Measurements from ENCODE around the gene GBE1.

The GBE1 gene

DNA sequence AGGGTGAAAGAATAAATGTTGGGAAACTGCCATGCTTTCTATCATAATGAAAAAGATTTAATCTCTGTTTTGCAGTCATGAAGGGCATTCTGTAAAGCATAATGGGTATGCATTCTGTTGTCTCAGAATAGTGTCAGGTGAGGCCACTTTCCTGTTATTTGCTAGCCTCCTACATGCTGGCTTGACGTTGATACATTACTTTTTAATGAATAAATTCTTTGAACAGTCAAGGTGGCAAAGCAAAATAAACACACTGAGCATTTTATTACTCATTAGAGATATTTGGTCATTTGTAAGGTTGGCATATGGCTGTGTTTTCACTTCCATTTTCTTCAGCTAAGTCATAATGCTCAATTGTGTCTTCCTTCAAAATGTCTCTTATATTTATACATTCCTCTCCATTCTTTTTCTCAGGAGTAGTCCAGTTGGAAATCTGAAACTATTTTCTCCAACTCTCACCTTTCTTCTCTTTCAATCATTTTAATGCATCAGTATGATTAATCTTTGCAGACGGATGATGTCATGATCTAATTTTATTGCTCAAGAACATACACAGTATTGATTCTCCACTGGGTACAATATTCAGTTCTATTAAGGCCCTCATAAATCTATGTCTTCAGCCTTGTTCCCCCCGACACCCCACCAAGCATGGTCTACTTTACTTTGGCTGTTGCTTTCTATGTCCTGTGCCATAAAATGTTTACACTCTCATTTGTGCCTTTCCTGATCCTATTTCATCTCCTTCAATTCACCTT is 290.7 kb downstream of the GBE1 start:
- Histone ChIP-seq H3K4me1 (ENCODE audit: control insufficient read depth, insufficient read depth, low read length) (no peaks in the 10 kb centered on the region), H3K36me3 (ENCODE audit: control insufficient read depth, insufficient read depth, low read length) (no peaks in the 10 kb centered on the region), H3K27me3 (ENCODE audit: control insufficient read depth, insufficient read depth, low read length) (no peaks in the 10 kb centered on the region), H3K9ac (ENCODE audit: low read length) (no peak overlapping the region), H3K9me3 (ENCODE audit: control insufficient read depth, low read length) (no peaks in the 10 kb centered on the region), H3K4me3 (ENCODE audit: low read length) (no peak overlapping the region)

DNA sequence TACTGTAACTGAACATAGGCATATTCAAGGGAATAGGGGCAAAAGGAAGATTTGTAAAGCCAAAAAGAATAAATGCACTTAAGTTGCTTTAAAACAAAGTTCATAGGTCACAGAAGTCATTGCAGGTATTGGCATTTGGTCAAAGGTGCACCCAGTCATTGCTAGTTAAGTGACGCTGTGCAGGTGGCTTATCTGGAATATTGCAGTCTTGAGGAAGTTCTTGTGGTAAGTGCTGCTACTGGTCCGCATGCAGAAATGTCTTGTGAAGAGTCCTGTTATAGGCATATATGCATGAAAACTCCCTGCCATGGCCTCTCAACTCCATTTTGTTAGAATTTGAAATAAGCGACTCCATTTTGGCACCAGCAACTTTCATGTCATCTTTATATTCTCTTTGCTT is 293.1 kb downstream of the GBE1 start:
- Histone ChIP-seq H3K9me3 (ENCODE audit: control insufficient read depth, low read length) (no peaks in the 10 kb centered on the region), H3K9ac (ENCODE audit: low read length) (no peak overlapping the region), H3K4me1 (ENCODE audit: control insufficient read depth, insufficient read depth, low read length) (no peaks in the 10 kb centered on the region), H3K27me3 (ENCODE audit: control insufficient read depth, insufficient read depth, low read length) (no peaks in the 10 kb centered on the region), H3K4me3 (ENCODE audit: low read length) (no peak overlapping the region), H3K36me3 (ENCODE audit: control insufficient read depth, insufficient read depth, low read length) (no peaks in the 10 kb centered on the region)

DNA sequence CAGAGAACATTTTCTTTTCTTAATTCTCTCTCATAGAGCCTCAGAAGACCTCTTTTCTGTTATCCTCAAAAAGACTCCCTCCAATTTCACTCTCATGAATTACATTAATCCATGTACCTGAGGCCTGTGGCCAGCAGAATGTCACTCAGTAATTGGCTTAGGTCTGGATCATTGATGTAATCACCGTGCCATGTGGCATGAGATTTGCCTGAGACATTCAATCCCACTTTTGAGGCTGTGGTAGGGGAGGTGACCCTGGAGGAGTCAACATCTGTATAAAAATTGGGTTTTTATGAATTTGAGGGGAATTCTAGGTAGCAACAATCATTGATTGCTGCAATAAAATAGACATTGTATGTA is 295.3 kb downstream of the GBE1 start:
- H3K4me3 ChIP-seq (ENCODE audit: low read length): no peak overlapping the region

DNA sequence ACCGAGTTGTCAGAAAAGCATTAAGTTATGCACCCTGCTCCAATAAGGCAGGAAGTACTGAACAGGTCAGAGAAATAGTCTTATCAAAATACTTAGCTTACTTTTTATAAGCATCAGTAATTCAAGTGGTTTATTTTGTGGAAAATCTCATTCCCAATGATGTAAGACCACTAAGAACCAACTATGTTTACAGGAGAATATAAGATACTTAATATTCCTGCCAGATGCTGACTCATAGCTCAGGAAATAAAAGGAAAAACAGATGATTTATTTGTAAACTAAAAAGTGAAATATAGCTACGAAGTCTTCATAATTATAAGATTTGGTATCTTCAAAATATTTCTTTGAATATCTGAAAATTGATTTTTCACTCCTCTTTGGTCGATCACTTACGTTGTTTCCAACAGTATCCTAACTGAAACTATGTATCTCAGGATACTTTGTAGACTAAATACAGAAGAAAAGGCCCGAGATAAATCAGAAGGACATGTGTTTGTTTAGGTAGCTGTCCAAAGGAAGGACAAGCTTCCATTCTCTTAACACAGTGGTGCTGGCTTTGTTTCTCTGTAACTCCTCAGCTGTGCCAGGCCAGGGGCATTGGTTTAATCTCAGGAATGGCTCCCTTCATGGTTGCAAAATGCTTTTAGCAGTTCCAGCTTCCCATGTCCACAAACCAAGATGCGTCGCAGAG is 295.8 kb downstream of the GBE1 start:
- Histone ChIP-seq H3K27me3 (ENCODE audit: control insufficient read depth, insufficient read depth, low read length) (no peaks in the 10 kb centered on the region), H3K9me3 (ENCODE audit: control insufficient read depth, low read length) (no peaks in the 10 kb centered on the region), H3K36me3 (ENCODE audit: control insufficient read depth, insufficient read depth, low read length) (no peaks in the 10 kb centered on the region), H3K4me3 (ENCODE audit: low read length) (no peak overlapping the region), H3K4me1 (ENCODE audit: control insufficient read depth, insufficient read depth, low read length) (no peaks in the 10 kb centered on the region), H3K9ac (ENCODE audit: low read length) (no peak overlapping the region)

More for the DNA sequence above, 295.3 kb downstream of the GBE1 start:
- Histone ChIP-seq H3K9me3 (ENCODE audit: control insufficient read depth, low read length) (no peaks in the 10 kb centered on the region), H3K27me3 (ENCODE audit: control insufficient read depth, insufficient read depth, low read length) (no peaks in the 10 kb centered on the region), H3K9ac (ENCODE audit: low read length) (no peak overlapping the region), H3K36me3 (ENCODE audit: control insufficient read depth, insufficient read depth, low read length) (no peaks in the 10 kb centered on the region), H3K4me1 (ENCODE audit: control insufficient read depth, insufficient read depth, low read length) (no peaks in the 10 kb centered on the region)

DNA sequence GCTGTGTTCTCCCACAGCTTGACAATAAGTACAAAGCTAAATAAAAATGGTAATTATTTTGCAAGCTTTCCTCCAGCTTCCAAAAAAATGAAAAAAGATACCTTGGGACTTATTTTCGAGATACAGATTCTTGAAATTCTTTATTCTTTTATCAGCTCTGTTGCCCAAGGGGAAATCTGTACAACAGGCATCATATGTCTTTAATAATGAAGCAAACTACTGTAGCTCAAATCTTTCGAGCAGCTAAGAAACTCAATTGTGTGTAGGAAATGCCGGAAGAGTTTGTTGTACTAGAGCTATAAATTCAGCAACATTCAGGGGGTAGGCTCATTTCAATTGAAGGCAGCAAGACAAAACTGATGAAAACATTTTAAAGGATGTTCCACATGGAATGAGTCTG is 297.7 kb downstream of the GBE1 start:
- Histone ChIP-seq H3K9me3 (ENCODE audit: control insufficient read depth, low read length) (no peaks in the 10 kb centered on the region), H3K4me1 (ENCODE audit: control insufficient read depth, insufficient read depth, low read length) (no peaks in the 10 kb centered on the region), H3K4me3 (ENCODE audit: low read length) (no peak overlapping the region), H3K27me3 (ENCODE audit: control insufficient read depth, insufficient read depth, low read length) (no peaks in the 10 kb centered on the region), H3K9ac (ENCODE audit: low read length) (no peak overlapping the region), H3K36me3 (ENCODE audit: control insufficient read depth, insufficient read depth, low read length) (no peaks in the 10 kb centered on the region)

DNA sequence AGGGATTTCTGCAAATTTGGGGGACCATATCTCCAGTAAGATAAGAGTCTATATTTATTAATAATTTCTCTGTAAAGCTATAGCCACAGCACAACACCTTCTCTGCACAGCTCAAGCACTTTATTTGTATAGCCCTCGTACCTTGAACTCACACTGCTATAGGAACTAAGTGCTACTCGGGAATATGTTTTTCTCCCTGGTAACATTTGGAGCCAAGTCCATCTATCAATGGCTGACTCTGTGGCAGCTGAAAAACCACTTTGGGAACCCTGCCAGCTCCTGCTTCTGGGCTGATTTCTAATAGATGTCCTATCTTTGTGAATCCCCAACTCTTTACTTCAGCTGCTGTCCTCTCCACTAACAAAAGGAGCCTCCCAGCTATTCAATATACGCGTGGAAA is 298.5 kb downstream of the GBE1 start:
- Histone ChIP-seq H3K36me3 (ENCODE audit: control insufficient read depth, insufficient read depth, low read length) (no peaks in the 10 kb centered on the region), H3K4me3 (ENCODE audit: low read length) (no peak overlapping the region), H3K27me3 (ENCODE audit: control insufficient read depth, insufficient read depth, low read length) (no peaks in the 10 kb centered on the region), H3K9me3 (ENCODE audit: control insufficient read depth, low read length) (no peaks in the 10 kb centered on the region), H3K9ac (ENCODE audit: low read length) (no peak overlapping the region), H3K4me1 (ENCODE audit: control insufficient read depth, insufficient read depth, low read length) (no peaks in the 10 kb centered on the region)

DNA sequence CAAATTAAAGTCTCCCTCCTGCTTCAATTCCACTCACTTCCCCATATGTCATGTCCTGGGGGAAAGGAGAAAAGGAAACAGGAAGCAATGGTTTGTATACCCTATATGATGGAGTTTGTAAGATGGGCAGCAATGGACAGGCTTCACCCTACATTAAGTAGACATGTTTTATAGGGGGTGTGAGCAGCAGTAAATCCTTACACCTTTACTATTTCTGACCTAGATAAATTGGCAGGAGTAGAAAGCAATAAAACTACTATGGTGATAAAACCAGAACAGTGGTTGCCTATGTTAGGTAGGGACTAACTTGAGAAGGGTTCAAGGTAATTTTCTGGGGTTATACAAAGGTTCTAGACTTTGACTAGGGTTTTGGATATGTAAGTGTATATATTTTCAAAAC is 301.7 kb downstream of the GBE1 start:
- H3K9ac ChIP-seq (ENCODE audit: low read length): no peak overlapping the region
- no peaks in the 10 kb centered on the region for H3K36me3 ChIP-seq (ENCODE audit: control insufficient read depth, insufficient read depth, low read length)
- no peaks in the 10 kb centered on the region for H3K9me3 ChIP-seq (ENCODE audit: control insufficient read depth, low read length)
- H3K4me1 ChIP-seq (ENCODE audit: control insufficient read depth, insufficient read depth, low read length): no peaks in the 10 kb centered on the region
- H3K27me3 ChIP-seq (ENCODE audit: control insufficient read depth, insufficient read depth, low read length): no peaks in the 10 kb centered on the region
- H3K4me3 ChIP-seq (ENCODE audit: low read length): no peak overlapping the region

DNA sequence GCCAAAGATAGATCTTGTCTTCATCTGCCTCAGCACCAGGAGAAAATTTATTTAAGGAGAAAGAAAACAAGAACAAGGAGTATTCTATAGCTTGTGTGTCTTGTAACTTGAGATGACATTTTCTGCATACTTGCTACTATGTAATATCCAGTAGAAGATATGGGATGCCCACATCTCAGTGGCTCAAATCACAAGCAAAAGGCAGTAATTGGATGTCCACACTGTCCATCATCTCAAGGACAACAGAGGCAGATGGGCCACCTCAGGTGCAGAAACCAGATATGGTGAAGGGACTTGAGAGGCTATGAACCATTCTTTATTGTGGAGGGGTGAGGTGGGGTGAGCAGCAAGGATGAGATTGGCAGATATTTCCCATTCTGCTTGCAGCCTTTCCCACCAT is 309.0 kb downstream of the GBE1 start:
- no peaks in the 10 kb centered on the region for H3K27me3 ChIP-seq (ENCODE audit: control insufficient read depth, insufficient read depth, low read length)
- H3K4me3 ChIP-seq (ENCODE audit: low read length): no peak overlapping the region
- no peak overlapping the region for H3K9ac ChIP-seq (ENCODE audit: low read length)
- no peaks in the 10 kb centered on the region for H3K9me3 ChIP-seq (ENCODE audit: control insufficient read depth, low read length)
- H3K4me1 ChIP-seq (ENCODE audit: control insufficient read depth, insufficient read depth, low read length): no peaks in the 10 kb centered on the region
- no peaks in the 10 kb centered on the region for H3K36me3 ChIP-seq (ENCODE audit: control insufficient read depth, insufficient read depth, low read length)

DNA sequence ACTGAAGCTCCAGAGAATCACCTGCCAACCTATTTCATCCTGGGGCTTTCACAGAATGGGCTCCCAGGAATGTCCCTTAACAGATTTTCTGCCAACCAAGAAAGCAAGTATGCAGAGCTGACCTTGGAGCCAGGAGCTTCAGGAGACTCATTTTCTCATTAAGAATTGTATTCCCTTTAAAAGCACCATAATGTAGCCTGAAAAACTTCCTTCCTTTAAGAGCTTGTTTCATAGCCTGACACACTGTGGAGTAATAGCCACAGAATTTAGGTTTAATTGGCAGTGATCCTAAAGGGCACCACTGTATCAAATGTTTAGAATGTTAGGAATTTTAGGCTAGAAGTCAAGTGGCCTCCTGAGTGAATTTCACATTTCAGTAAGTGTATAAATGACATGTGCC is 309.8 kb downstream of the GBE1 start:
- no peak overlapping the region for H3K4me3 ChIP-seq (ENCODE audit: low read length)

DNA sequence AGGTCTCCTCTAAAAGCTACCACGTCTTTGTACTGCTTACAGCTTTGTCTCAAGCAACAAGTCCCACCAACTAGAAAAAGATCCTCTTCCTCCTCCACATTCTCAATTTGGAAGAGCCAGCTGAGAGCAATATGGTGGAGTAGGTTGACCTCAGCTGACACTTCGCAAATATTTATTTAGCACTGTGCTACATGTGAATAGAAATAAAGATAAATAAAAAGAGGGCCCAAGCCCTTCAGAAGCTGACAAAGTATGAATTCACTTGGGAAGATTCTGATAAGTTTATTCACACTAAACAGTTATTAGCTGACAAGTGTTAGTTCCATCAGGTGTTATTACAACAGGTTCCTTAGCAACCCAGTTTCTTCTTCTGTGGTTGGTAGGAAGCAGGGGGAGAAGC is 310.3 kb downstream of the GBE1 start:
- no peaks in the 10 kb centered on the region for H3K36me3 ChIP-seq (ENCODE audit: control insufficient read depth, insufficient read depth, low read length)
- no peaks in the 10 kb centered on the region for H3K27me3 ChIP-seq (ENCODE audit: control insufficient read depth, insufficient read depth, low read length)
- no peak overlapping the region for H3K9ac ChIP-seq (ENCODE audit: low read length)
- H3K4me1 ChIP-seq (ENCODE audit: control insufficient read depth, insufficient read depth, low read length): no peaks in the 10 kb centered on the region
- H3K4me3 ChIP-seq (ENCODE audit: low read length): no peak overlapping the region
- H3K9me3 ChIP-seq (ENCODE audit: control insufficient read depth, low read length): no peaks in the 10 kb centered on the region

More for the DNA sequence above, 309.8 kb downstream of the GBE1 start:
- no peak overlapping the region for H3K9ac ChIP-seq (ENCODE audit: low read length)
- no peaks in the 10 kb centered on the region for H3K4me1 ChIP-seq (ENCODE audit: control insufficient read depth, insufficient read depth, low read length)
- H3K9me3 ChIP-seq (ENCODE audit: control insufficient read depth, low read length): no peaks in the 10 kb centered on the region
- H3K36me3 ChIP-seq (ENCODE audit: control insufficient read depth, insufficient read depth, low read length): no peaks in the 10 kb centered on the region
- no peaks in the 10 kb centered on the region for H3K27me3 ChIP-seq (ENCODE audit: control insufficient read depth, insufficient read depth, low read length)

DNA sequence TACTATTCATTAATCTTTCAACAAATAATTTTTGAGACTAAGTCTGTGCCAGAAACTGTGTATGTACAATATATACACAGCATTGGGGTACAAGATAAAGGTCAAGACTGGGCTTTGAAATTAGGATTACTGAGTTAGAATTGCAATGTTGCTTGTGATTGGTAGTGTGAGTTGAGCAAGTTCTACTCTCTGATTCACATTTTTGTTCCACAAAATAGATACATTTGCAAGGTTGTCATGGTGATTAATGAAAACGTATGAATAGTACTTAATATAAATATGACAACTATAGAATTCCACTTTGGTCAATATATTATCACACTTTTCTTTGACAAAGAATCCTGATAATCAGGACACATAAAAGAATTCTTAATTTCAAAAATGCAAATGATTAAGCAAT is 314.6 kb downstream of the GBE1 start:
- Histone ChIP-seq H3K27me3 (ENCODE audit: control insufficient read depth, insufficient read depth, low read length) (no peaks in the 10 kb centered on the region), H3K4me3 (ENCODE audit: low read length) (no peak overlapping the region), H3K4me1 (ENCODE audit: control insufficient read depth, insufficient read depth, low read length) (no peaks in the 10 kb centered on the region), H3K36me3 (ENCODE audit: control insufficient read depth, insufficient read depth, low read length) (no peaks in the 10 kb centered on the region), H3K9ac (ENCODE audit: low read length) (no peak overlapping the region), H3K9me3 (ENCODE audit: control insufficient read depth, low read length) (no peaks in the 10 kb centered on the region)

DNA sequence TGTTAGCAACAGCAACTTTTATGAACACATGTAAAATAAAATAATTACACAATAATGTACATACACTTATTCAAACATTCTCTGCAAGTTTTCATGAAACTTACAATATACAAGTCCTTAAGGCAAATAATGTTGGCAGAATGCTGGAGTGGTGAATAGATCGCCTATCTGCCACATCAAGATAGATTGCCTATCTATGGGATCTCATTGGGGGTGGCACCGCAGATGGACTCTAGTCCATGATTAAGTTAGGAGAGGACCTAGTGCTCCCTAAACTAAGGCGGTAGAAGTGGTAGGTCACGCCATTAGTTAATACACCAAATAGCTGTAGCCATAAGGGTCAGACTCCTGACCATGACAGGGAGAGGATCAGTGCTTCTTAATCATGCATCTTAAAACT is 315.7 kb downstream of the GBE1 start:
- Histone ChIP-seq H3K4me3 (ENCODE audit: low read length) (no peak overlapping the region), H3K36me3 (ENCODE audit: control insufficient read depth, insufficient read depth, low read length) (no peaks in the 10 kb centered on the region), H3K9me3 (ENCODE audit: control insufficient read depth, low read length) (no peaks in the 10 kb centered on the region), H3K9ac (ENCODE audit: low read length) (no peak overlapping the region), H3K27me3 (ENCODE audit: control insufficient read depth, insufficient read depth, low read length) (no peaks in the 10 kb centered on the region), H3K4me1 (ENCODE audit: control insufficient read depth, insufficient read depth, low read length) (no peaks in the 10 kb centered on the region)

Measured in mucosa of stomach (tissue), 1 donor.